ENCODE results near the gene SLC6A11.

DNA sequence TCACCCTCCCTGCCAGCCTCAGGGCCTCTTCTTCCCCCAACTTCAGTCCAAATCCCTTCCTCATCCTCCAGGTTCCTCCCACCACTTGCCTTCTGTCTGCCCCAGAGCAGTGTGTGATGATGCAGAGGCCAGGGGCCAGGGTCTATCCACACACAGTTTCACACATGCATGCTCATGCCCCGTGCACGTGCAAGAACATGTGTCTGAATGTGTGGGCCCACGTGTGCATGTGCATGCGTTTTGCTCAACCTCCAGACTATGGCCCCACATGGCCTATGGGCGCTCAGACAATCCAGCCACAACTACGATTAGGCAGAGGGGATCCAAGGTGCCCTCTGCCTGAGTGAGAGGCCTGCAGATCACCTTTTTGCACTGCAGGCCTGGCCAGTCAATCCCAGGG, 144.2 kb downstream of the SLC6A11 start:
- TF ChIP-seq, protein P1, sequence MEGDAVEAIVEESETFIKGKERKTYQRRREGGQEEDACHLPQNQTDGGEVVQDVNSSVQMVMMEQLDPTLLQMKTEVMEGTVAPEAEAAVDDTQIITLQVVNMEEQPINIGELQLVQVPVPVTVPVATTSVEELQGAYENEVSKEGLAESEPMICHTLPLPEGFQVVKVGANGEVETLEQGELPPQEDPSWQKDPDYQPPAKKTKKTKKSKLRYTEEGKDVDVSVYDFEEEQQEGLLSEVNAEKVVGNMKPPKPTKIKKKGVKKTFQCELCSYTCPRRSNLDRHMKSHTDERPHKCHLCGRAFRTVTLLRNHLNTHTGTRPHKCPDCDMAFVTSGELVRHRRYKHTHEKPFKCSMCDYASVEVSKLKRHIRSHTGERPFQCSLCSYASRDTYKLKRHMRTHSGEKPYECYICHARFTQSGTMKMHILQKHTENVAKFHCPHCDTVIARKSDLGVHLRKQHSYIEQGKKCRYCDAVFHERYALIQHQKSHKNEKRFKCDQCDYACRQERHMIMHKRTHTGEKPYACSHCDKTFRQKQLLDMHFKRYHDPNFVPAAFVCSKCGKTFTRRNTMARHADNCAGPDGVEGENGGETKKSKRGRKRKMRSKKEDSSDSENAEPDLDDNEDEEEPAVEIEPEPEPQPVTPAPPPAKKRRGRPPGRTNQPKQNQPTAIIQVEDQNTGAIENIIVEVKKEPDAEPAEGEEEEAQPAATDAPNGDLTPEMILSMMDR (IDR thresholded peaks at IDR 0.05; ENCODE audit: extremely low read depth in 1 of 2, insufficient read depth in 1 of 2, low read depth in 1 of 2, low read length in 2 of 2), result no peak
- TF ChIP-seq POLR2A (IDR thresholded peaks at IDR 0.05; ENCODE audit: low read depth, low read length), result no peak
- TF ChIP-seq EZH2 (IDR thresholded peaks at IDR 0.05; ENCODE audit: borderline replicate concordance, low read depth, low read length, severe bottlenecking), result no peak
- no peak for TF ChIP-seq POLR2AphosphoS5 (IDR thresholded peaks at IDR 0.05; ENCODE audit: insufficient read depth, low read depth, low read length)
- TF ChIP-seq JUN (IDR thresholded peaks at IDR 0.05; ENCODE audit: borderline replicate concordance, insufficient read depth, insufficient read length, low read depth), result no peak
- no peak for TF ChIP-seq MYC (IDR thresholded peaks at IDR 0.05; ENCODE audit: low read depth, low read length)
